ACHN (cell line): Measurements from ENCODE around the gene SLC29A3.
"Not testable (repeated sequence)": the region's sequence is repeated elsewhere in the genome, so short reads cannot be mapped to it uniquely, and the experiment has no call there.

Source experiments
- DNase-seq: peaks from one replicate; pipeline ENCODE4 v3.0.0-alpha.2; 2015
- in situ Hi-C: cut with HindIII; loops from 2 replicates; pipeline ENCODE4 v1.10.0; 2017; ENCODE audit warnings: low sequenced_read_pairs, low pct_ligation_motif_present, low pct_unique_long_range_greater_than_20kb

SLC29A3 gene

DNA sequence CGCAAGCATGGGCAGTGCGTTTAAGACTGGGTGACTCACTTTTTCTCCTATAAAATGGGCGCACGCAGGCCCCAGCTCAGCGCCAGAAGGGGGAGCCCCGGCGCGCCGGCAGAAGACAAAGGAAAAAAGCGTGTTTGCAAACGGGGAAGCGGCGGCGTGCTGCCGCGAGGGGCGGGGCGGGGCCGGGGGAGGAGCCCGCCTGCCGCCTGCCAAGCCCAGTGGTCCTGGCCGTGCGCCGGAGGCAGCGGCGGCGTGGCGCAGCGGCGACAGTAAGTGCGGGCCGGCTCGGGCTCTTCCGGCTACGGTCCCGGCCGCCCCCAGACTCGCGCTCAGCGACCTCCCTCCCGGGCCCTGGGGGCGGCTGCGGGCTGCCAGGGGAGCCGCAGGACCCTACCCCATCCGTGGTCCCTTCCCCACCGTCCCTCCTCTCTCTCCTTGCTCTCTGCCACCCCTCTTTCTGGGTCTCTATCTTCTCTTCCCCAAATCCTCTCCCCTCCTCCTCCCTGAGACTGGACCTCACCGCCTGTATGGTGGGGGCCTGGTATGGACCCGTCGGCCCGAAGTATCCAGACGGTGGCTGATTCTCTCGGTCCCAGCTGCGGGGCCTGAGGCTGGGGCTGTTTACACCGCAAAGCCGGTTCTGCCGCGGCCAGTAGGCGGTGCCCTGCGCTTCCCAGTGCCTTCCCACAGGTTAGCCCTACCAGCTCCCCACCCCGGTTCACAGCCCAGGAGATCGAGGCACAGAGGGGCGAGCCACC lies at the start of gene SLC29A3:
TSS of gene SLC29A3 (plus strand) at position 218 of the 758 bp plus-strand sequence. CDS start at position 269, 51 bp downstream.
- DNase-seq = peak; percentile 86
- in situ Hi-C loops = no loop called here

DNA sequence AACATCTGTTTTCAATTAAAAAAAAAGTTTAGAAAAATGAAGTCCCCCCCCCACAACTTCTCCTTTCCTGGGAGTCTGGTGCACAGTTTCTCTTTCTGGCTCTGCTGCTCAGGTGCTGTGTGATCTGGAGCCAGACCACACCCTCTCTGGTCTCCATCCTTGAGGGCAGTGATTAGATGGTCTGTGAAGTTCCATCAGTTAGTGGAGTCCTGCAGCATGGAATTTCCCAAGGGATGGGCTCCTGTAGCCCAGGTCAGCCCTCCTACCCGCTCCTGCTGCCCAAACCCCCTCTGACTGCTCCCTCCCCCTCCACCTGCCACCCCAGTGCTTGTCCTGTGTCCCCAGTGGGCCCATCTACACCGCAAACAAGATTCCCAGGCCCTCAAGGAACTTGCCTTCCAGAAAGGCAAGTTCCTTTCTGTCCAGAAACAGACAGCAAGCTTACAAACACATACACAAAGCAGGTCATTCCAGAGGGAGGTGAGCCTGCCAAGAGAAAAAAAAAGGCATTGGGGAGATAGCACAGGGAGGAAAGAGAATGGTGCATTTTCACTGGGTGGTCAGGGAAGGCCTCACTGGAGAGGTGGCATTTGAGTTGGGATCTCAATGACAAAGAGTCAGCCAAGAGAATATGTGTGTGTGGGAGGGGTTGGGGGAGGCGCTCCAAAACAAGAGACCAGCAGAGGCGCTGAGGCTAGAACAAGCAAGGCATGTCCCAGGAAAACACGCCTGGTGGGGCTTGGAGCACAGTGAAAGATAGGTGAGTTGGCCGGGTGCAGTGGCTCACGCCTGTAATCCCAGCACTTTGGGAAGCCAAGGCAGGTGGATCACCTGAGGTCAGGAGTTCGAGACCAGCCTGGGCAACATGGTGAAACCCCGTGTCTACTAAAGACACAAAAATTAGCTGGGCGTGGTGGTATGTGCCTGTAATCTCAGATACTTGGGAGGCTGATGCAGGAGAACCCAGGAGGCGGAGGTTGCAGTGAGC lies 49.5 kb upstream of the SLC29A3 start:
- in situ Hi-C loops = no loop called here
- no peak for DNase-seq

DNA sequence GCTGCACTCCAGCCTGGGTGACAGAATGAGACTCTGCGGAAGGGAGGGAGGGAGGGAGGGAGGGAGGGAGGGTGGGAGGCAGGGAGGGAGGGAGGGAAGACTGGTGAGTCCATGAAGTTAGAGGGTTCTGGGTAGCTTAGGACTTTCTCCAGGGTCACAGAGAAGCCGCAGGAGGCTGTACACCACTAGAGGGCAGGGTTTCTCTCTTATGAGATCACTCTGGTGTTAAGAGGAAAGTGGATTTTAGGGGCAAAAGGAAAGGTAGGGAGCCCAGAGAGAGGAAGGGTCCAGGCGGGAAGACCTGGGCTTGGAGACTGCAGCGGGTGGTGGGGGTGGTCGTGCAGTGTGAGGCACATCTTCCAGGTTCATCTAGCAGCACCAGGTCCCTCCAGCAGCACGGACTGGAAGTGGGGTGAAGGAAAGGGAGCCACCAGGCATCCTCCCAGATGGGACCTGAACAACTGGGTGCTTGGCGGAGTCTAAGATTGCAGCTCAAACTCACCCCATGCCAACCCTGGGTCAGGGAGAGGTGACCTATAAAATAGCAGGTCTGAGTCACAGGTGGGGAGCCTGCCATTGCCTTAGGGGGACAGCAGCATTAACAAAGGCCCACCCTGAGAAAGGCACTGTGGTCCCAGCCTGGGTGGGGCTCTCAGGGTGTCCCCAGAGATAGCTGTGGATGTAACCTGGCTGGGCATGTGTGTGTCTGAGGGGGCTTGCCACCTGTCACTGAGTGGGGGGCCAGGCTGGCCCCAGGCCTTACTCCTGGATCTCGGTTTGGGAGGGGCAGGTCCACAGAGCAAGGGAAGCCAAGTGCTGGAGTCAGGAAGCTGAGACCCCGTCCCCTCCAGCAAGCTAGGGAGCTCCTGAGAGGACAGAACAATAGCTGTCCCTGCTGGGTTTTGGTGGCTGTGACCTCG lies 48.5 kb upstream of the SLC29A3 start:
- DNase-seq = peak; percentile 68
- in situ Hi-C loops = no loop called here

DNA sequence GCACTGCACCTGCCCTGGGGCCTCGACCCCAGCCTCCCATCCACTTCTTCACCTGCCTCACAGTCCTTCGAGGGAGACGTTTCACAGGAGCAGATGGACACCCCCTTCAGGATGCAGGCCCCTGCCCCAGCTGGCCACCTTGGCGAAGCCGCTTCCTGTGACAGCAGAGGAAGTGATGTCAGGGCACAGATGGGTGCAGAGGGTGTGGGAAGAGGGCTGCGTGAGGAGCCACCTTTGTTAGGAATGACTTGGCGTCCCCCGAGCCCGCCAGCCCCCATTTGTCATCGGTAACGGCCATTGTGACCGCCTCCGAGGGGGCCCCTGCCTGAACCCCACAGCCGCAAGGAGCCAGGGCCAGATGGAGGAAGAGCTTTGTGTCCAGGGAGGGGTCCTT lies 47.4 kb upstream of the SLC29A3 start:
- in situ Hi-C loops = no loop called here
- DNase-seq = no peak

DNA sequence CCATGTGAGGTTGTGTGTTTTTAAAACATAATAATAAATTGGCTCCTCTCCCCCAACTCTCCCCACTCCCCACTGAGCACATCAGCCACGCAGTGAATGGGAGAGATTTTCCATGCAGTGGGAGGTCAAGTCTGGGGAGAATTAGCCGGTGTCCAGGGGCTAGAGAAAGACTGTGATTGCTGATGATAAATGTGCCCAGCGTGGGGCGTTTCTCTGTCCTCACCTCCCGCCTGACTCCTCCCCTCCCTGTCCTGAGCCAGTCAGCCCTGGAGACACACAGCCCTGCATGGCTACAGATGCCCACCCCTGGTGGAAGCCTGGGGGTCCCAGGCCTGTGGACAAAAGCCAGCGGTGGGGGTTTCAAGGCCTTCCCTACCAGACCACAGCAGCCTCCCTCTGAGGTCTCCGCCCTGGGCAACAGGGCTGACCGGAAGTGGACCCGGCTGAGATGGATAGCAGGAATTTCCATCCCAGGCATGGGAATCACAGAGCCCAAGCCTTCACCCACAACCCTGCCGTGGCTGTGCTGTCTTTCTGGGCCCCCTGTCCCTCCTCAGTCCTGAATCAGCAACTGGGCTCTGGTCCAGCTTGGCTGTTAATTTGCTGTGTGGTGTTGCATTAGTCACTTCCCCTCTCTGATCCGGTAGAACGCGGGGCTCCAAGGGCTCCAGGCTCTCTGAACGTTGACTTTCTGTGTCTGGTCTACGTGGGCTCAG lies 46.8 kb upstream of the SLC29A3 start:
- in situ Hi-C loops = no loop called here
- DNase-seq = no peak

DNA sequence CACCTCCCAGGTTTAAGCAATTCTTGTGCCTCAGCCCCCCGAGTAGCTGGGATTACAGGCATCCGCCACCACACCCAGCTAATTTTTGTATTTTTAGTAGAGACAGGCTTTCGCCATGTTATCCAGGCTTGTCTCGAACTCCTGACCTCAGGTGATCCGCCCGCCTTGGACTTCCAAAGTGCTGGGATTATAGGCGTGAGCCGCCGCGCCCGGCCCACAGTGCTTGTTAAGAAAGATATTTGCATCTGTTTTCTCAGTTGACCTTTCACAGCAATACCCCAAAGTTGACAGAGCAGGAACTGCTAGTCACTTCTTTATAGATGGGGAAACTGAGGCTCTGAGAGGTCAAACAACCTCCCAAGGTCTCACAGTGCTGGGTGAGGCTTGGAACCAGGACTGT lies 46.1 kb upstream of the SLC29A3 start:
- DNase-seq, in situ Hi-C loops: not testable (repeated sequence)

DNA sequence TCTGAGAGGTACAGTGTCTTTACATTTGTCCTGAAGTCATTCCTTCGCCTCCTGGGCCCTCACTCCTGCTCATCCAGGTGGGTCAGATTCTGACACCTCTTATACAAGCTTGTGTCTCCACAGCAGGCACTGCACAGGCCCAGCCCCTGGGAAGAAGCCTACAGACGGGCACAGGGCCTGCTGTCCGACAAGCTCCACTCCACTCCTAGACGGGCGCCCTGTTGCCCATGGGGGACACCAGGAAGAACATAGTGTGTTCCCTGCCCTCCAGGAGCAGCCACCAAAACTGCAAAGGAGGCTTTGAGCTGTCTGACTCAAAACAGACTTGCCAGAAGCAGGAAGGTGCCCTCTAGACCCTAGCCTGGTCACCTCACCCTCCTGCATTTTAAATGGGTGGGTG lies 45.6 kb upstream of the SLC29A3 start:
- no peak for DNase-seq
- in situ Hi-C loops = no loop called here

DNA sequence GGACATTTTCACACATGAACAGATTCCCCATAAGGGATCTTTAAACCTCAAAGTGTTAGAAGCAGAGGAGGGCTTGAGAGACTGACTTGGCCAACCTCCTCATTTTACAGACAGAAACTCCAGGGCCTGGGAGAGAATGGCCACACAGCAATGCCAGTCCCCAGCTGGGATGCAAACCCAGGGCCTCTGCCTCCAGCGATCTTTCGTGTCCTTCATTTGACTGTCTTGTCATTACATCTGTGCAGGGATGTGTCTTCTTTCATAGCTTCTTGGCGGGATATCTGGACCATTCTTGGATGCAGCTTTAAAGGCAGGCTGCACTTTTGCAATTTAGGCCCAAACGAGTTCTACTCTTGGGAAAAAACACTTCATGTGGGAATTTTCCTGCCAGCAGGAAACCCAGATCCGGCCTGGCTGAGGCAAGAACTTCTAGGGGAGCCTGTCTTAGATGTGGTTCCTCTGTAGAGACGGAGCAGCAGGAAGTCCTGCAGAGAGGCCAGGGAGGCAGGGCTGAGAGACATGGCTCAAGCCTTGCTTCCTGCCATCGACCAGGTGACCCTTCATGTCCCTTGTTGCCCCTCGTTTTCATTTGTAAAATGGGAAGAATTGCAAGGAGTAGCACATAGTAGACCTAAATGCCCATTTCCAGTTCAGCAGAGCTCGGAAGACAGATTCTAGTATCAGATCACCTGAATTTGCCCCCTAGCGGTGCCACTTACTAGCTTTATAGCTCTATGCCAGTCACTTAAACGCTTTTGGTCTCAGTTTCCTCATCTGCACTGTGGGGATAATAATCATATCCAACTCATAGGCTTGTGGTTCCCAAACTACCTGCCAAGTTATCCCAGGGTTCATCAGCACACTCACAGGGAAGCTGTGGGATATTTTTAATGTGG lies 43.9 kb upstream of the SLC29A3 start:
- in situ Hi-C loops = no loop called here
- DNase-seq = no peak

DNA sequence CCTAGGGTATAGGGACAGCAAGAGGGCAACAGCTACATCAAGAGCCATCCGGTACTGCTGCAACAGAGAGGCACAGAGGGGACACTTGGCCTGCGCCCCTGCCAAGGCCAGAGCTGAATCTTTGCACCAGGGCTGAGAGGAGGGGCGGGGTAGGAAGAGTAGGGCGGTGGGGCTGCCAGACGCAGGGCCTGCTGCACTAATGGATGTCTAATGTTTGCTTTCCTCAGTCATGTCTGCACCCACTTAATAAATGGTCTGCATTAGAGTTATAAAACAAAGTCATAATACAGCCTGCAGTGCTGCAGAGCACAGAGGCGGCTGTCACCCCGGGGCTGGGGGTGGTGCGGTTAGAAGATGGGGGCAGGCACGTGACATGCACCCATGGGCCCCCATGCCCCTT lies 42.2 kb upstream of the SLC29A3 start:
- no peak for DNase-seq
- in situ Hi-C loops = no loop called here

DNA sequence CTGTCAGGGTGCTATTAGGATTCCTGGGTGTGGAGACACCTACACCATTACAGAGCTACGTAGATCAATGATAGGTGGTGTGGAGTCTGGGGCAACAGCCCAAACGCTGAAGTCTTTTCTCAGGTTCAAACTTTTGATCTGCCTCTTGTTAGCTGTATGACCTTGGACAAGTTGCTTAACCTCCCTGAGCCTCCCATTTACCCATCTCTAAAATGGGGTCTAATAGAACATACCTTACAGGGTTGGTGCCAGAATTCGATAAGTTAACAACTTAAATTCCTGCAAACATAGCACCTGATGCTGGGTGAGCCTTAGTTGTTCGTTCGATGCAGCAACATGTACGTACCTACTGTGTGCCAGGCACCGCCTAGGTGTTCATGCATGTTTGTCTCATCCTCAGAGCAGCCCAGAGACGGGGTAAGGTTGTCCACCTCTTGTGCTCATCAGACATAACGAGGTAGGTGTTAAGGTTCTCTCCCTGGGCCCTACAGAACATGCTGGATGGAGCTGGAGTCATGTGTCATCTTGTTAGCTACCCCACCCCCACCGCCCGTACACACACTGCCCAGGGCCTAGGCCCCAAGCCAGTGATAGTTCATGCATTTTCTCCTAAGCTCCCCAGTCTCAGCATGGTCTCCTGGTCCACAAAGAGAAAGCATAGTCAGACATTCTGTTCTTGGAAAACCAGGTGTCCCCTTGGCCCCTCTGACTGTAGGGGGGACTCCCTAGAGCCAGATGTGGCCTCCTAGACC lies 41.0 kb upstream of the SLC29A3 start:
- no peak for DNase-seq
- in situ Hi-C loops = no loop called here

DNA sequence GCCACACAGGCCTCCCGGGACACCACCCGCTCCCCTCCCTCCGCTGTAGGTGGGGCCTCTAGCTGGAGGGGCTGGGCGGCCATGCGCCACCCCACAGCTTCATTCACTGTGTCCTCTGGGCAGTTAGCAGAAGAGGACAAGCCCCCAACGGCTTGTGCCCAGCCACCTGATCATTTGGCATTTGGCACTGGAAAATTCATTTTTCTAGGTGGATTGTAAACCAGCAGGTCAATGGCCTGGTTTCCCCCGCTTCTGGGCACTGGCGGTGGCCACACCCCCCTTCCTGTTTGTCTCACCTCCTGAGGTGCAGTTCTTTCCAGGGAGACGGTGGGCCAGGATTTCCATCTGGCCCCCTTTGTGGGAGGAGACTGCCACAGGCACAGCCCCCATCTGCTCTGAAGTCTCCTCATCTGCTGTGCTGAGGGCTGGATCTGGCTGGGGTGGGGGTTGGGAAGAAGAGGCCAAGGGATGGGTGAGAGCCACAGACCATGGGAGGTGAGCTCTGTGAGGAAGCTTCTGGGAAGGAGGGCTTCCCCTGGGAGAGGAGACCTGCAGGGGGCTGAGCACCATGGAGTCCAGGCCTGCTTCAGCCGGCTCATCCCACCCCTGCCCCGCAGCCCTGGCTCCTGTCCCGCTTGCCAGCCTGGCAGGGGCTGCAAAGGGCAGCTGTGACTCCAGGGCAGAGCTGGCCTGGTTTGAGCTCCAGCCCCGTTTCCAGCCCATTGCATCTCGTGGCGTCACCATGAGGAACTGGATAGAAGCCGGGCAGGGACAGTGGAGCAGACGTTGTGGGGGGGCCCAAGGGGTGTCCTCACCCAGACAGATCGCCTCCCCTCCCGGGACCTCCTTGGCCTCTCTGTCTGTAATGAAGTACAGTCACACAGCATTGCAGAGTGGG lies 40.1 kb upstream of the SLC29A3 start:
- in situ Hi-C loops = no loop called here
- DNase-seq = no peak

DNA sequence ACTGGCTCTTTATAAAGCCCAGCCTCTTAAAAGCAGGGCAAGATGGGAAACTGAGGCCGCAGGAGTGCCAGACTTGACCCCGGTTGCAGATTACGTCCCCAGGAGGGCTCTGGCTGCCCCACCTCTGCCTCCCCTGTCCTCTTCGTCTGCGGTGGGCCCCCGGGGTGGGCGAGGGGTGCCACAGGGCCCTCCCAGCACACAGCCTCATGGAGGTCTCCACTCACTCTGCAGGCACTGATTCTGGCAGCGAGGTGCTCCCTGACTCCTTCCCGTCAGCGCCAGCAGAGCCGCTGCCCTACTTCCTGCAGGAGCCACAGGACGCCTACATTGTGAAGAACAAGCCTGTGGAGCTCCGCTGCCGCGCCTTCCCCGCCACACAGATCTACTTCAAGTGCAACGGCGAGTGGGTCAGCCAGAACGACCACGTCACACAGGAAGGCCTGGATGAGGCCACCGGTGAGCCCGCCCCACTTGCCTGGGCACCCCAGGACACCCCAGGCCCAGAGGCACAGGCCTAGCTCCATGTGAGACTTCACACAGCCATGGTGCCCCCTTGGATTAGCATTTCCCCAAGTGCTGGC lies 39.4 kb upstream of the SLC29A3 start:
- in situ Hi-C loops = no loop called here
- DNase-seq = no peak

DNA sequence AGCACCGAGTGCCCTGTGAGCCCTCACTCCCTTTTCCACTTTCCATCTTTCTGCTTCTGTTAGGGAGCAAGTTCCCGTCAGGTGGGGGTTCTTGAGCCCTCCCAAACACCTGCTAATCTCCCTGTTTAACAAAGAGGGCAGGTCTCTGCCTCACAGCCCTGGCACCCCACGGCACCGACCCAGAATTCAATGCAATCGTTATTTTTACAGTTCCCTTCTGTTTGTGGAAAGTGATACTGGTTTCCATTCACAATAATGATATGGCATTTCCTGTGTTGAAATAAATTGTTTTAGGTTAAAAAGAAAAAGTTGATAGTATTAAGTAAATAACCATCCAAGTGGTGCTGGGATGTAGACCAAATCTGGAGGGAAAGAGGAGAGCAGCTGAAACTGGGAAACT lies 38.8 kb upstream of the SLC29A3 start:
- in situ Hi-C loops = no loop called here
- DNase-seq = no peak

DNA sequence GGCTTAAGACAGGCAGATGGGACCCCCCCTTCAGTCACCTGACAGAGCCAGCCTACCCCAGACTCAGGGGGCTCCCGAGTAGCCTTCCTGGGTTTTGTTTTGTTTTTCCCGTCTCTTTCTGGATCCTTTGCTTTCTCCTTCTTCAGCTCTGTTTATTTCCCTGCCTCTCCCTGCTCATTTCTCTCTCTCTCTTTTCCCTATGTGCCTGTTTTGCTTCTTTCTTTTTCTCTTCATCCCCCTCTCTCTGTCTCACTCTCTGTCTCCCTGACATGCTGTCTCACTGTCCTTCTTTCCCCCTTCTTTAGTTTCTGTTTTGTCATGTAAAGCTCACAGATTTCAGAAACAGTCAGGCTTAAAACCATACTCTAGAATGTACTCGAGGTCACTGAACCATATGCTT lies 38.2 kb upstream of the SLC29A3 start:
- in situ Hi-C loops = no loop called here
- DNase-seq = no peak

DNA sequence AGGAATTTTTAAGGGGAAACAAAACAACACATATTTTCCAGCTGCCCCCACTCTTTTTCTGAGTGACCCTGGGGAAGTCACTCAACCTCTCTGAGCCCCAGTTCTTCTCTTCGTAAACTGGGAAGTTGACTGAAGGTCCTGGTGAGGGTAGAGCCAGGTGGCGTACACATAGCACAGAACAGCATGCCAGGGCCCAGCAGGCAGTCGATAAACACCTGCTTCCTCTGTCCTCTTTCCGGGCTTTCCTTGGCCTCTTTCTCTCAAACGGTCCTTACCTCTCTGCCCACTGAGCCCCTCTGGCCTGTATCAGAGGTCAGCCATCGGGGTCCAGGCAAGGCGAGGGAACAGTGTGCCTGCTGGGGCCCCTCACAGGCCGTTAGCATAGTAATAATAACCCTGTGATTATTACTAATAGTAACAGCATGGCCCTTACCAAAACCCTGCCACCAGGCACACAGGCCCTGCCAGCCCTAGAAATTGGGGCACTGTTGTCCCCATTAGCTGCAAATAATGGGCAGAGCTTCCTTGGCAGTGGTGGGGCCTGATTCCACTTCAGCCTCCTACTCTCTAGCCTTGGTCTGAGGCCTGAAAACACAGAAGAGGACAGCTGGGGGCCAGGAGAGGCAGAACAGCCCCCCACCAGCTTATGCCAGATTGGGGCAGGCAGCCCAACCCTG lies 37.3 kb upstream of the SLC29A3 start:
- no peak for DNase-seq
- in situ Hi-C loops = no loop called here
